EH (cell line): ENCODE data around the gene ST8SIA4.
"Not testable (repeated sequence)": the region's sequence is repeated elsewhere in the genome, so short reads cannot be mapped to it uniquely, and the experiment has no call there.

Source experiments
- DNase-seq: peaks from one replicate; pipeline ENCODE4 v3.0.0-alpha.2; 2015; ENCODE audit warnings: low read depth

ST8SIA4 gene

DNA sequence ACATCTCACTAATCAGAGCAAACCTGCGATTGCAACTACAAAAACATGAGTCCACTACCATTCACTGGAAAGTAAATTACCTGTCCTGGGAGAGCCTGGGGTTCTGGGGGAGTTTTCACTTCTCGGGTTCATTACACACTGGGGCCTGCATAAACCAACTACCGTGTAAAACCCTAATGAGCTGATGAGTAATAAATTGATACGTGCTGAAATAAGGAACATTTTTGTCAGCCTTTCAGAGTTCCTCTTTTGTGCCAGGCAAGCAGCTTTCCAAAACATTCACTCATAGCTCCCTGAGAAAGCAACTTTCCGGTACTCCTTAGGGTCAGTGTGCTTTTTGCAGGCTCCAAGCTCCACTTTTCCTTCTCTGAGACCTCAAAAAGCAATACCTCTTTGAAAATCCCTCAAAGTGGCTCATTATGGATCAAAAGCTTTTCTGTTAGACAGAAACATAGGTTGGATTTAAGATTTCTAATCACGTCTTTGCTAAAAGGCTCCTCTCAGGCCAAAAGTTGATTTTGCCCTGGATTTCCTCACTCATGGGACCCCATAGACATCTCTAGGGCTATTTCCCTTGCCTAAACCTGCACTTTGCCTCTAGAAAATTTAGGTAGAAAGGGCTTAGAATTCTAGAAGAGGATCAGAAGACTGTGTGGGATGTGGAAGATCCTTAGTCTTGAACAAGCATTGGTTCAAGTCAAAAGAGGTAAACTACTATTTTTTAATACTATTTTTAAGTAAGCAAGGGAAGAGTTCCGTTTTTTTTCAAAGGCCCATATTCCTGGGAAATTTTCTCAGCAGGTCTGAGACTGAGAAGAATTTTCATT is 74.8 kb downstream of the ST8SIA4 start:
- no peak for DNase-seq

DNA sequence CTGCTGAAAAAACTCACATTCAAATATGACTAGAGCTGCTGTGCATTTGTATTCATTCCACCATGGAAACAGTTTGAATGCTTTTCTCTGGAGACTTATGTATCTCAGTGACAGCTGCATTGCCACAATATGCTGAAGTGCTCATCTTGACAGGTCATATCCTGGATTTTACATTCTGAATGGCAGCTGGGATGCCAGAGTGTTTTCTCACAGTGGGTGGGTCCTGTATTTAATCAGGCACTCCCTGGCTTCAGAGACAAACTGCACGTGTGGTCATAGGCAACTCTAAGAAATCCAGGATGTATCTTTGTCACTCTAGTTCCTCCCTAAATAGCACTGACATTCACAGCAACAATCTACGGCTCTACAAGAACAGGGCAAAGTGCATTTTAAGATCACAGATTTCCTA is 75.6 kb downstream of the ST8SIA4 start:
- DNase-seq = no peak

DNA sequence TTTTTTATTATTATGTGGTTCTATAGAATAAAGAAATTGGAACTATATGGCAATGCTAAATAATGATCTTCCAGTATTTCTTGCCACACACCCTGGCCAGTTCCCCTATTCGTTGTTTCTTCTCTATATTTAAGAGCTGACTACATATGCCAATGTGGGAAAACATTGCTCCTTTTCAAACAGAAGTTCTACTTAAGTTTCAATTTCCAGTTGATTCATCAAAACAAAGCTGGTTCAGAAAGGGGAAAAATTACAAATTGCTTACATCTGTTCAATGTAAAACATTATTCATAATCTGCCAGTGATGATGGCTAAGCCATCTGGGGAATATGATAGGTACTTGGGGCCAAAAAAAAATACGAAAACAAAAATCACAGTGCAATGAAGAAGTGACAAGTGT is 76.9 kb downstream of the ST8SIA4 start:
- DNase-seq = no peak

DNA sequence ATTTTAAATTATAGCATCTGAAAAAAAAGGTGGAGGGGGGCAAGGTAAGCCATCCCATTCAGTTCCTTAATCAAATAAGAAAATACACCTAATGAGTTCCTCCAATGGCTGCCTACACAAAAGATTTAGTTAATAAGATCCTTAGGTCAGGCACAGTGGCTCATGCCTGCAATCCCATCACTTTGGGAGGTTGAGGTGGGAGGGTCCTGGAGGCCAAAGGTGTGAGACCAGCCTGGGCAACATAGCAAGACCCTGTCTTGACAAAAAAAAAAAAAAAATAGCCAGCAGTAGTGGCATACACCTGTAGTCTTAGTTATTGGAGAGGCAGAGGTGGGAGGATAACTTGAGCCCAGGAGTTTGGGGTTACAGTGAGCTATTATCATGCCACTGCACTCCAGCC is 78.4 kb downstream of the ST8SIA4 start:
- DNase-seq = no peak

DNA sequence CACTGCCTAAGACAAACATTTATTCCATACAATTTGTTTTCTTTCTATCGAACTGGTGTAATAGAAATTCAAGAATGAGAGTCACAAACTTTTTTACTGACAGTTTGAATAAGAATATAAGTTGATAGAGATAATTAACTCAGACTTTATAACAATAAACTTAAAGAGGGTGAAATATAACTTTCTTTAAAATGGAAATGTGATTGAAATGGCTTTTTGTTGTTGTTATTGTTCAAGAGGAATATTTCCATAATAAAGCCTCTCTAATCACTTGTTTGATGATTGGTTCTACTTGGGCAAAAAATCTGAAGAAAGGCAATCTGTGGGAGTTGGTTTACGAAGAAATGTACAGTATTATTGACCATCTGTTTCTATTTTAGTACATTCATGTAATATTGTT is 79.3 kb downstream of the ST8SIA4 start:
- no peak for DNase-seq

DNA sequence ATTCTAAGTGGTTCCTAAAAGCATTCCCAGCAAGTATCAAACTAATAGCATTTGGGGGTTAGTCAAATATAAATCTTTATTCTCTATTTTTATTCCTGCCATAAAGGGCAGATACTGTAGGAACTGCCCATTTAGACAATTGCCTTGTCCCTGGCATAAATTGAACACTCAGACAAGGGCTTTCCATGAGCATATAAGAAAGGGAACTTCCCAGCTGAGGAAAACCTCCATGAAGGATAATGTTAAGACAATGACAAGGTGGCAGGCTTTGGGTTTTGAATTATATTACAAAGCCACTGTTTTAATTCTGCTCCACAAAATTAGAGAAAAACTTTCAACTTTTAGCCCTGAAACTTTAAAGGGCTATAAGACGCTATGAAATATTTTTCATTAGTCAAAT is 81.3 kb downstream of the ST8SIA4 start:
- DNase-seq = no peak

DNA sequence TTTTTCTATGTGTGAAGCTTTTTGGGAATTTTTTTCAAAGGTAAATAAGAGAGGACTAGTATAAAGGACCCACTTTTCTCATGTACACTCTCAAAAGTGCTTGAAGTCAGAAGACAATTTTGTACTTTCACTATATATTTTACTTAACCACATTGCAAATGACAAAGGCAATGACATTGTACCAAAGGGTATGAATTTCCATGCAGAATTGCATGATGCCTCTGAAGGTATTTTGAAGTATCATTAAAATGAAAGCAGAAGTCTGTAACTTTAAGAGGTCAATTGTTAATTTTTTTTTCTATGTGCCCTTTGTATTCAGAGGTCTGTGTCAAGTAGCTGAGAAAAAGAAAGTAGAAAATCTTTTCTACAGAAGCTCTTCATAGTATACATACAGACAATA is 84.7 kb downstream of the ST8SIA4 start:
- DNase-seq = no peak

DNA sequence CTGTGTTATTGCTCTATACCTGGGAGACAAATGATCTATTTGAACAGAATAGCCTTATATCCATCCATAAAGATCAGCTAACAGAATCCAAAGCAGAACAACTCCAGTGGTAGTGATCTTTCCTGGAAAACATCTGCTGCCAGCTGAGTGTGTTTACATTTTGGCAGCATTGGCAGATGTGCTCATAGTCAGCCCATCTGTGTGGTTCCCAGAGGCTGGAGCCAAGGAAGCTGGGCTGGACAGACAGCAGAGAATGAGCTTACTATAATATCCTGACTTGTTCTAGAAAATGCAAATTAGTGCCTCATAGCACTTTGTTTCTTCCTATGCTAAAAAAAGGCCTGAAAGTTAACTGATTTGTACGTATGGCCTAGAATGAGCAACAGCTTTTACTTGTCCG is 99.7 kb downstream of the ST8SIA4 start:
- DNase-seq = no peak

DNA sequence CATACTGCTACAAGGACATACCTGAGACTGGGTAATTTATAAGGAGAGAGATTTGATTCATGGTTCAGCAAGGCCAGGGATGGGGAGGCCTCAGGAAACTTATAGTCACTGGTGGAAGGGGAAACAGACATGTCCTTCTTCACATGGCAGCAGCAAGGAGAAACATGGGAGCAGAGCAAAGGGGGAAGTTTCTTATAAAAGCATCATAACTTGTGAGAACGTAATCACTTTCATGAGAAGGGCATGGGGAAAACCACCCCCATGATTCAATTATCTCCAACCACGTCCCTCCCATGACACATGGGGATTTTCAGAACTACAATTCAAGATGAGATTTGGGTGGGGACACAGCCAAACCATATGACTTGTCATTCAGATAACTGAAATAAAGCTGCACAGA is 100.9 kb downstream of the ST8SIA4 start:
- DNase-seq = no peak

DNA sequence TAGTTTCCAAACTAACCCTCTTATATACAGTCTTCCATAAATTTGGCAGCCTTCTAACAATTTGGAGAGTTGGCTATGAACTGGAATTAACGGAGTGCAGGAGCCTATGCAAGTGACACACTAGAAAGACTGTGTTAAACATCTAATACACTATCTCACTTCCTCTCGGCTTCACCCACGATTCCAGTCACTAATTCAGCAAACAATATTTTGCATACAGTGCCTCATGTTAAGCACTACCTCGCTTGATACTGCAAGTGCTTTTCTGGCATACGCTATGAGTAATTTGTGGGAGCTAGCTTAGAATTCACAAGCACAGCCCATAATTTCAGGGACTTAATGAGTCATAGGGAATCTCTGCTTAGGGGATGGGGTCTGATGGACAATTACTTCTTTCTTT is 102.5 kb downstream of the ST8SIA4 start:
- DNase-seq = no peak

DNA sequence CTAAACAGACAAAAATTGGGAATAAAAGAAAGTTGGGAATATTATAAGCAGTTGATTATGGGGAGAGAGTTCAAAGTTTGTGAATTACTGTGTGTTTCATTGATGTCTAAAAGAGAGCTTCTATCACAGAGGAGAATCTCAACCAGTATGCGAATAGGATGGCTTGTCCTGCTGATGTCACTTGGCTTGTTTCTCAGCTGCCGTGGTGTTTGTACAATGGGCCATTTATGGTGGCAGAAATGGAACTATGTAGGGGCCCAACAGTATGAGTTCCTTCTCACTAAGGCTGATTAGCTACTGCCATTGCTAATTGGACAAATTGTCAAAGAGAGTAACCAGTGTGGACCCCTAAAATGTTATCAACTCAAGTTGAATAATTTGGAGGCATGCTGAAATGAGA is 103.9 kb downstream of the ST8SIA4 start:
- DNase-seq = no peak

DNA sequence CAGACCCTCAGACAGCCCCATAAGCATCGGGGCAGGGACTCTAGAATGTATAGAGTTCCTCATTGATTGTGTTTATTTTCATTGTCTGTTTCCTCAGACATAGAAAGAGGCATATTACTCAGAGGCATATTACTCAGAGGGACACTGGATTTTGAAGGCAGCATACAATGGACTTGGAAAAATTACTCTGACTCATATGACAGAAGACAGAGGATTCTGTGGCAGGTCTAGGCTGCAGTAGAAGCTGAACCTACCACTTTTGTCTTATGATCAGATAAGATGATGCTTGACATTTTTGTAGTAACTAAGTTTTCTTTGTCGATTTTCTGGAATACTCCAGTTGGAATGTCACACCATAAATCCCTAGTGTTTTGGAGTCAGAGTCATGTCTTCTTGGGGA is 105.2 kb downstream of the ST8SIA4 start:
- peak; percentile 6 for DNase-seq

DNA sequence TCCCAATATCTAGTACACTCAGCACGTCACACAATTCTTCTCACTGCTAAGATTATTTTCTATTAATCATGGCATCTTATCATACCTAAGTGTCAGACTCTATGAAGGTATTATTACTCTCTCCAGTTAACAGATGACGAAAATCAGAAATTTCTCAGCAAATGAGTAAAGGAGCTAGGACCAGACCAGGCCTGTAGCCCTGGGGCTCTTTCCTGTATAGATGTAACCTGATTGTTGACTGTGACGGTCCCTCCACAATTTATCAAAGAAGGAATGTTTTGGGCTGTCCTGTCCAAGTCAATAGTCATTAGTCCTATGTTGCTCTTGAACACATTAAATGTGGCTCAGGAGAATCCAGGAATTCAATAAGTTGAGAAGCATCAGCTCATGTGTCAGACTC is 106.2 kb downstream of the ST8SIA4 start:
- DNase-seq = no peak

DNA sequence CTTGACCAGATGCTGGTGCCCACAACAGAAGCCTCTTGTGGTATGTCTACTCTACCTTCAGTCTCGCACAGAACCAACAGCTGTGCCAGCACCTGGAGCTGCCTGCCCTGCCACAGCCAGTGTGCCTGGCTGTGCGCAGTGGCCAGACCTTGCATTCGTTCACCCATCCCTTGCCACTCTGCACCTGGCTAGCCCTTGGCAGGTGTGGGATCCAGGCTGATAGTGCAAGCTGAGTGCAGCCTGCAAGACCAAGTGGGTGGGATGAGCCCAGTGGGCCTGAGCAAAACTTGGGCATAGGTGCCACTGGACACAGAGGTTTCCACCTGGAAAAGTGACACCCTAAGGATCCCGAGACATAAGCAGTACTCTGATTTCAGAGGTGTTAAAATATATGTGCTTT is 108.2 kb downstream of the ST8SIA4 start:
- DNase-seq = no peak

DNA sequence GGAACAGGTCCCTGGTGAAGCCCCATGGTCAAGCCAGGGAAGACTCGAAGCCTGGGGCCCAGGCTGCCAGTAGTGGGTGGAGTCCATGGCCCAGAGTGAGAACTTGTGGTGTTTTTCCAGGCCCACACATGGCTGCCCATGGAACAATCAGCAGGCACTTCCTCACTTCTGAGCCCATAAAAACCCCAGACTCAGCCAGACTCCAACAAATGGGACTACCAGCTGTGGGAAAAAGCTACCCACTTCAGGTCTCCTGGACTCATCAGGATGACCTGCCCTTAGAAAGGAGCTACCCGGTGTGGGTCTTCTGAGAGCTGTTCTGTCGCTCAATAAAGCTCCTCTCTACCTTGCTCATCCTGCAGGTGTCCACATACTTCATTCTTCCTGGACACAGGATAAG is 108.9 kb downstream of the ST8SIA4 start:
- DNase-seq = no peak

DNA sequence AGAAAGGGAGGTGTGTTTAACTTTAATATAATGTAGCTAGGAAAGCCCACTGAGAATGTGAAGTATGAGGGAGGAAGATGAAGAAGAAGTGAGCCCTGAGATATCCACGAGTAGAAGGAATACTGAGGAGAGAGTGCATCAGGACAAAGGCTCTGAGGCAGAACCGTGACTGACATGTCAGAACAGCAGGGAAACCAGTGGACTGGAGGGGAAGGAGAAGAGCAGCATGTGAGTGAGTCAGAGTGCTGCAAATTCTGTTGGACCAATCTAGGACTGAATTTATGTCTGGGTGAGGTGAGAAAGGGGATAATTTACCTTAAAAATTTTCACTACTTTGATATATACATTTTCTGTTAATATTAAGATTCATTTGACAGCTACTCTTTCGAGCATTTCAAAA is 110.3 kb downstream of the ST8SIA4 start:
- DNase-seq = no peak

DNA sequence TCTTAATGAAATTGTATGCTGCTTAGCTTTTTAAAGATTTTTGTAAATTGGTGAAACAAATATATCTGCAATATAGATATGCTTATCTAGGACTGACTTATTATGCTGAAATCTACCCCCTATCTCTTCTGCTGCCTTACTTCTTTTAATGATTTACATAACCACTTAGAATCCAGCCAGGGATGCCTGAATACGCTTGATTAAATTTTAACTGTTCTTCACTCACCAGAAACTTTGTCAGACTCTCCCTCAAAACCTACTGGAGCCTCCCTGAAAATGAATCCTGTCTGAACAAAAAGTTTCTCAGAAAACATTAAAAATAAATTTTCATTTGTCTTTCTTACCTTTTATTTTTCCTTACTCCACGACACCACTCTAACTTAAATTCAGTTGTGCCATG is 111.7 kb downstream of the ST8SIA4 start:
- DNase-seq = no peak

DNA sequence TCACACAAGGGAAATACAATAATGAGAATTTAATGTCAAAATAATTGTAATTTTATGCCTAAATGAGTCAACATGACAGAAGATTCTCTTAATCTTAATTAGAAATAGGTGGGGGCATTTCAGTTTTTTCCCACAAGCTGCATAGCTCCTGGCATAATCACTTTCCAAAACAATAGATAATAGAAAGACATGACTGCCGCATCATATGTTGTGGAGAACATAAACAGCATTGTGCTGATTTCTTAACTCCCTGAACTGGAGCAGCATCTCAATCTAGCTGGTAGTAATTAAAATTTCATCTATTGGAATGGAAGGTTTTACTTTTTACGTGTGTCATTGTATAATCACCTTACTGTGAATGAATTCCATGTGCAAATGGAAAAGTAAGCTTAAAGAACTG is 112.1 kb downstream of the ST8SIA4 start:
- DNase-seq = no peak

DNA sequence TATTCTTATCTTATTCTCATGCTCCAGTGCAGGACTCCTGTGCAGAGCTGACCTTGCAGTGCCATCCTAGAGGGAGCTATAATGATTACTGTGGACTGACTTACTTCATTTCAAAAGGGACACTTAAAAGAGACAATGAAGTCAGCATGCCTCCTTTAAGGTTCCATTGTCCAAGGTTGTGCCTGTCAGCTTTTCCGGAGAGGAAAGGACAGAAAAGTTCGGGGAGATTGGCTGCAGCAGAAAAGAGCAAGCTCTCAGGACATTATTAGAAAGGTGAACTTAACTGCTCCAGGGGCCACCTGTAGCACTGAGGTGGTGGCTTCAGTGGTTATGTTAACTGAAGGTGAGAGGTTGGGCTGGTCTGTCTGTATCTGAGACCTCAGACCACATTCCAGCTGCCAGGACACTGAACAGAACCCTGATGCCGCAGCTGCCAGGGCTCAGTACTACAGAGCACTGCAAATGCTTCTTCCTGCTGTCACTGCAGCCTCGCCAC is 112.9 kb downstream of the ST8SIA4 start:
- DNase-seq = no peak

DNA sequence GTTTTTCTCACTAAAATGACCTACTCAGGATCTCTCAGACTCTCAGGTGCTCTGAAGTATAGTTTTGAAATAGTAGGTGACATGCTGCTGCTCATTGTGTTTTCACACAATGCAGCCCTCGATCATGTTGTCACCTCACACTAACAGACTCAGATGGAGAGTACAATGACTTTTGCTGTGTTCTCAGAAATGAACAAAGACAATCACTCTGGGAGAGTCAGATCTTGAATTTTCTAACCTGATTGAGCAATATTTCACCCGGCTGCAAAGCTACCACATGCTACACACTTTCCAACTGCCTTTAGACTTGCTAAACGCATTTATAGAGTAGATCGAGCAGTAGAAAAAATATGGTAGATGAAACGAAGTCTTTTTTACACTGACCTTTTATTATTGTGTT is 113.4 kb downstream of the ST8SIA4 start:
- no peak for DNase-seq

DNA sequence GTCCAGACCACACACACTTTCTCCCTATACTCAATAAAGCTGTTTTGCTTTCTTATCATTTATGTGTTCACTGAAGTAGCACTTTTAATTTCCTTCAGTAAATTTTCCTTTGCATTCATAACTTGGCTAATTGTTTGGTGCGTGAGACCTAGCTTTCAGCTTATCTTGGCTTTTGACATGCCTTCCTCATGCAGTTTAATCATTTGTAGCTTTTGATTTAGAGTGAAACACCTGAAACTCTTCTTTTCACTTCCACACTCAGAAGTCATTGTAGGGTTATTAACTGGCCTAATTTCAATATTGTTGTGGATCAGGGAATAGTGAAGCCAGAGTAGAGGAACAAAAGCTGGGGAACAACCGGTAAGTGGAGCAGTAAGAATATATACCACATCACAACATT is 114.7 kb downstream of the ST8SIA4 start:
- no peak for DNase-seq

DNA sequence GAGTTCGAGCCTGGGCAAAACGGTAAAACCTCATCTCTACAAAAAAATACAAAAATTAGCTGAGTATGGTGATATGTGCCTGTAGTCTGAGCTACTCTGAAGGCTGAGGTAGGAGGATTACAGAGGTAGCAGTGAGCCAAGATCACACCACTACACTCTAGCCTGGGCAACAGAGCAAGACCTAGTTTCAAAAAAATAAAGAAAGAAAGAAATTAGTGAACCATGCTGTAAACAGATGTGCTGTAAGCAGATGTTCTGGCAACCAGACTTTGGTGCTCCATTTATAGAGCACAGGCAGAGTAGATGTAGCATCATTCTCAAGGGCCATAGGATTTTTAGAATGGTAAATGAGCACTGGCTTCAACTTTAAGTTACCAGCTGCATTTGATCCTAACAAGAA is 115.4 kb downstream of the ST8SIA4 start:
- no peak for DNase-seq

DNA sequence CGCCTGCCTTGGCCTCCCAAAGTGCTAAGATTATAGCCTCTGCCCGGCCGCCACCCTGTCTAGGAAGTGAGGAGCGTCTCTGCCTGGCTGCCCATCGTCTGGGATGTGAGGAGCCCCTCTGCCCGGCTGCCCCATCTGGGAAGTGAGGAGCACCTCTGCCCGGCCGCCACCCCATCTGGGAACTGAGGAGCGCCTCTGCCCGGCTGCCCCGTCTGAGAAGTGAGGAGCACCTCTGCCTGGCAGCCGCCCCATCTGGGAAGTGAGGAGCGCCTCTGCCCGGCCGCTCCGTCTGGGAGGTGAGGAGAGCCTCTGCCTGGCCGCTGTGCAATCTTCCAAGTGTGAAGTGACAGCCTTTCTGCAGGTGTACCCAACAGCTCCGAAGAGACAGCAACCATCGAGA is 117.5 kb downstream of the ST8SIA4 start:
- DNase-seq = not testable (repeated sequence)

DNA sequence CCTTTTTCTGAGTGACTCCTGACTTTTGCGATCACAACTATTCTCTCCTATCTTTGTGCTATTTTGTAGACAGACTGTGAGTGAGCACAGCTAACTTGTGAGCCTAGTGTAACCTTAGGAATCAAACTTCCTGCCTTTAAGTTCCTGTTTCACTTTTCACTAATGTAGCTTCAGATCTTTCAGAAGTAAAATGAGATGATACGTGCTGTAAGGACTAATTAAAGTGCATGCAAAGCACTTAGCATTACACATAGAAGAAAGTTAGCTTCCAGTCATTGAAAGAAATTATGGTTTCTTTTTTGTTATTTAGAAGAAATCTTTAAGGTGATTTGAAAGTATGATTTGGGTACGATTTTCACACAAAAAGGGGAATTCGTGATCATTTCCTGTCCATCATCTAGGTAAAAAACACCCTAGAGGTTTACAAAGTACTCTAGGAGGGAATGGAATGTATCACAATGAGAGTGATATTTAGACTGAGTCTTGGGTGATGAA is 122.7 kb downstream of the ST8SIA4 start:
- no peak for DNase-seq
